ENCODE measurements around the gene SERPINA9.
"Not testable (repeated sequence)": the region's sequence is repeated elsewhere in the genome, so short reads cannot be mapped to it uniquely, and the experiment has no call there.

The SERPINA9 gene

DNA sequence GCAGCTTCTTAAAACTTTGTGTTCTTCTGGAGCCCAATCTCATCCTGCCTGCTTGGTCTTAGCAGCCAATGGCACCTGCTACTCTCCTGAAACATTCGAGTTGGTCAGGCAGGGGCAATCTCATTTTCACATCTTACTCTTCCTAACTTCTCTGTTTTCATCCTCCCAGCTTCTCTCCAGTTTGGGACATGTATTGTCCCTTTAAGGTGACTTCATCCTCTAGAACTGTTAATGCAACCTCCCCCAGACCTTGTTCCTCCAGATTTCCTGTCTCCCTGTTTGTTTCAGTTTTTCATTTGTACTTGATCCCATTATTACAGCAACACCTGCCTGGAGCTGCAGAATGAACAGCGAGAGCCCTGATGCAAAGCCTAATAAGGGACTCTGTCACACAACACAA is 54.7 kb downstream of the SERPINA9 start:
- no peak for DNase-seq

DNA sequence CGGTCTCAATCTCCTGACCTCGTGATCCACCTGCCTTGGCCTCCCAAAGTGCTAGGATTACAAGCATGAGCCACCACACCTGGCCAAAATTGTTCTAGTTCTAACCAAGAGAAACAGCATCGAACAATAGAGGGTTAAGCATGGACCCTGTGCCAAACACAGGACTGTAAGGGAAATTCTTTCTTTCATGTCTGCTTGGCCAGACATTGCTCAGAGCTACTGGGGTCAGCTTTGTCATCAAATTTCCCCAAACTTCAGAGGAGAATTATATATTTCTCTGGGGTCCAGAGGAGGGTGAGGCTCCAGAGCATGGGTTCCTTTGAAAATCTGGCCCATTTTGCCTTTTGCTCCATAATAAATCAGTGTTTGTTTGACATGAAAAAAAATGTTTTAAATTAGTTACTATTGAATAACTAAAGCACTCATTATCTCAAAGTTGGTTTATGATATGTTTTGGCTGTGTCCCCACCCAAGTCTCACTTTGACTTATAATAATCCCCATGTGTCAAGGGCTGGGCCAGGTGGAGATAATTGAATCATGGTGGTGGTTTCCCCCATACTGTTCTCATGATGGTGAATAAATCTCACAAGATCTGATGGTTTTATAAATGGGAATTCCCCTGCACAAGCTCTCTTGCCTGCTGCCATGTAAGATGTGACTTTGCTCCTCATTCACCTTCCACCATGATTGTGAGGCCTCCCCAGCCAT is 58.3 kb downstream of the SERPINA9 start:
- DNase-seq: not testable (repeated sequence)

Measured in activated CD8-positive, alpha-beta memory T cell treated with anti-CD3 and anti-CD28 coated beads, Interleukin-2, amount 50 U/mL, for 48 hours (primary cell).